GM23338 (cell line): Measurements from ENCODE around the gene MITF. TPM values are rescaled to one million over a fixed set of nuclear protein-coding genes. Genes with fewer than 3 reads are reported as not detected.

ENCODE experiments used
- ATAC-seq: fragments of 200-7000 bp; cut with Tn5 transposase; 3 replicates; pipeline ENCODE4 v1.9.1; 2020
- DNase-seq: peaks from one replicate; pipeline ENCODE4 v3.0.0-alpha.2; 2015; ENCODE audit warnings: low spot score
- H2AFZ ChIP-seq: fragments of 200-600 bp; sonication (generic); 2 replicates; pipeline ENCODE4 v1.8.0; 2016; ENCODE audit warnings: antibody characterized with exemption, mild to moderate bottlenecking, moderate library complexity
- H3F3A ChIP-seq: fragments of 200-600 bp; sonication (generic); replicated peaks from 2 replicates; pipeline ENCODE4 v1.8.0; 2017; ENCODE audit warnings: antibody characterized with exemption, mixed run types, low read depth
- H3K27ac ChIP-seq: fragments of 200-600 bp; sonication (generic); 2 replicates; pipeline ENCODE4 v1.6.1; 2016; ENCODE audit warnings: low read depth
- H3K27me3 ChIP-seq: fragments of 200-600 bp; sonication (generic); 2 replicates; pipeline ENCODE4 v1.8.0; 2016; ENCODE audit warnings: mild to moderate bottlenecking, mixed run types, moderate library complexity; ENCODE audit not compliant: insufficient read depth
- H3K36me3 ChIP-seq: fragments of 200-600 bp; sonication (generic); 2 replicates; pipeline ENCODE4 v1.8.0; 2016; ENCODE audit warnings: mild to moderate bottlenecking; ENCODE audit not compliant: insufficient read depth
- H3K4me1 ChIP-seq: fragments of 200-600 bp; sonication (generic); 2 replicates; pipeline ENCODE4 v1.8.0; 2016; ENCODE audit warnings: mild to moderate bottlenecking, moderate library complexity; ENCODE audit not compliant: insufficient read depth
- H3K4me2 ChIP-seq: fragments of 200-600 bp; sonication (generic); 2 replicates; pipeline ENCODE4 v1.7.1; 2017; ENCODE audit warnings: mixed run types
- H3K4me3 ChIP-seq: fragments of 200-600 bp; sonication (generic); 2 replicates; pipeline ENCODE4 v1.6.1; 2016; ENCODE audit warnings: mixed run types
- H3K79me2 ChIP-seq: fragments of 200-600 bp; sonication (generic); replicated peaks from 2 replicates; pipeline ENCODE4 v1.8.0; 2017; ENCODE audit warnings: mild to moderate bottlenecking; ENCODE audit not compliant: insufficient read depth
- H3K9me2 ChIP-seq: fragments of 200-600 bp; sonication (generic); 2 replicates; pipeline ENCODE4 v1.8.0; 2017; ENCODE audit not compliant: insufficient read depth
- H4K20me1 ChIP-seq: fragments of 200-600 bp; sonication (generic); replicated peaks from 2 replicates; pipeline ENCODE4 v1.8.0; 2017; ENCODE audit warnings: mild to moderate bottlenecking; ENCODE audit not compliant: insufficient read depth
- H3K27ac Mint-ChIP-seq: 2 replicates; pipeline ENCODE4 v1.8.0; 2020; ENCODE audit warnings: inconsistent platforms, mild to moderate bottlenecking, moderate library complexity, mixed read lengths
- H3K27me3 Mint-ChIP-seq: 3 replicates; pipeline ENCODE4 v1.8.0; 2022; ENCODE audit warnings: low read depth, mild to moderate bottlenecking, moderate library complexity, mixed read lengths, inconsistent platforms; ENCODE audit not compliant: insufficient read depth, poor library complexity
- H3K36me3 Mint-ChIP-seq: 3 replicates; pipeline ENCODE4 v1.8.0; 2021; ENCODE audit warnings: low read depth, mild to moderate bottlenecking, inconsistent platforms, moderate library complexity, mixed read lengths
- H3K4me1 Mint-ChIP-seq: 3 replicates; pipeline ENCODE4 v1.8.0; 2020; ENCODE audit warnings: mild to moderate bottlenecking, inconsistent platforms, mixed read lengths
- H3K4me3 Mint-ChIP-seq: 3 replicates; pipeline ENCODE4 v1.8.0; 2021; ENCODE audit warnings: moderate library complexity, mild to moderate bottlenecking, inconsistent platforms, mixed read lengths
- H3K9me3 Mint-ChIP-seq: 3 replicates; pipeline ENCODE4 v1.8.0; 2020; ENCODE audit warnings: moderate library complexity, mild to moderate bottlenecking, inconsistent platforms, mixed read lengths
- CREB1 ChIP-seq: fragments of 250-450 bp; sonication (Bioruptor Pico); IDR thresholded peaks from 2 replicates; pipeline ENCODE4 v1.5.0; 2020; ENCODE audit warnings: low read depth, mild to moderate bottlenecking, moderate library complexity
- EZH2 ChIP-seq: fragments of 200-600 bp; sonication (generic); IDR thresholded peaks from one replicate; pipeline ENCODE4 v1.8.0; 2017; ENCODE audit warnings: antibody characterized with exemption, mild to moderate bottlenecking, low read depth; ENCODE audit not compliant: unreplicated experiment
- EZH2phosphoT487 ChIP-seq: fragments of 200-600 bp; sonication (generic); IDR thresholded peaks from one replicate; pipeline ENCODE4 v1.8.1; 2018; ENCODE audit warnings: antibody characterized with exemption; ENCODE audit not compliant: unreplicated experiment
- JUNB ChIP-seq: IDR thresholded peaks from one replicate; pipeline ENCODE4 v1.6.1; 2016; ENCODE audit warnings: antibody characterized with exemption; ENCODE audit not compliant: unreplicated experiment
- POLR2AphosphoS5 ChIP-seq: IDR thresholded peaks from 2 replicates; pipeline ENCODE4 v1.6.1; 2016; ENCODE audit warnings: antibody characterized with exemption, low read depth
- REST ChIP-seq: IDR thresholded peaks from one replicate; pipeline ENCODE4 v1.6.1; 2018; ENCODE audit warnings: antibody characterized with exemption; ENCODE audit not compliant: unreplicated experiment
- STAT1 ChIP-seq: IDR thresholded peaks from one replicate; pipeline ENCODE4 v1.6.1; 2016; ENCODE audit warnings: antibody characterized with exemption; ENCODE audit not compliant: unreplicated experiment
- ZNF331 ChIP-seq: fragments of 250-450 bp; sonication (Bioruptor Pico); IDR thresholded peaks from 2 replicates; pipeline ENCODE4 v1.5.0; 2020; ENCODE audit warnings: low read depth, mild to moderate bottlenecking, moderate library complexity
- ZNF462 ChIP-seq: fragments of 250-450 bp; sonication (Bioruptor Pico); IDR thresholded peaks from 2 replicates; pipeline ENCODE4 v1.5.0; 2020; ENCODE audit warnings: mild to moderate bottlenecking, moderate library complexity
- polyA plus RNA-seq: library from polyadenylated mRNA; unstranded; fragments of >200 nt; fragmentation: Nextera tagmentation; extraction: Ambion mirVana; gene quantifications from 2 replicates; pipeline ENCODE4 v1.2.1, GENCODE V29; 2016
- total RNA-seq: library from RNA; depleted of rRNA; stranded (reverse); fragments of >200 nt; shearing (Covaris generic); gene quantifications from 2 replicates; pipeline ENCODE4 v1.2.3, GENCODE V29; 2014

The MITF gene
- total and polyA plus RNA-seq, 2 experiments from 2014 or later, result 1.9 to 2.4 TPM

GRCh38 chr3:69848113-69848512 is 108.8 kb downstream of the MITF start (continued):
- TF ChIP-seq ZNF462, result no peak

DNA sequence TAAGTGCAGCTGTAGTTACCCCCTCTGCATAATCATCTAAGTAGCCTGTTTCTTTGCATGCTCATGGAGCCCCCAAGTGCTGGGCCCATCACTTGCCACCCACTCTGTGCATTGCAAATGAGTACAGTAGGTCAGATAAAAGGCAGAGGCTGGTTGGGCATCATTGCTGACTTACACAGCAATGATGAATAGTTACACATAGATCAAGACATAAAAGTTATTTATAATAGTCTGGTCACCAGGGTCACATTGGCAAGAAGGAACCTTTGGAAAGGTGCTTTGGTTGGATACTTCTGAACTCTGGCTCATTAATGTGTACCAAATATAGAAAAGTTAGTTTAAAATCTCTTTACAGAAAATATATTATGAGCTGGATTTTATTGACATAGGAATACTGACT is 111.6 kb downstream of the MITF start:
- Mint-ChIP-seq H3K27ac (no peak overlapping the region), H3K36me3 (no peaks in the 10 kb centered on the region), H3K4me3 (no peak overlapping the region), H3K4me1 (no peaks in the 10 kb centered on the region), H3K27me3 (no peaks in the 10 kb centered on the region), H3K9me3 (no peaks in the 10 kb centered on the region)
- Histone ChIP-seq H3K4me3 (no peak overlapping the region), H3K79me2 (no peaks in the 10 kb centered on the region), H3F3A (no peaks in the 10 kb centered on the region), H3K4me2 (no peak overlapping the region), H3K27me3 (no peaks in the 10 kb centered on the region), H3K9me2 (no peaks in the 10 kb centered on the region), H2AFZ (no peak overlapping the region), H3K36me3 (no peaks in the 10 kb centered on the region), H3K4me1 (no peaks in the 10 kb centered on the region), H4K20me1 (no peaks in the 10 kb centered on the region; the same call in 1 of the 2 replicates), H3K27ac (no peak overlapping the region)
- ATAC-seq, result no peak
- no peak for DNase-seq
- TF ChIP-seq EZH2phosphoT487, result no peak
- no peak for TF ChIP-seq EZH2
- TF ChIP-seq STAT1, result no peak
- TF ChIP-seq POLR2AphosphoS5, result no peak
- TF ChIP-seq REST, result no peak
- no peak for TF ChIP-seq CREB1 (CRISPR knock-in tag)
- no peak for TF ChIP-seq JUNB
- no peak for TF ChIP-seq ZNF331 (CRISPR knock-in tag)
